ENCODE data around the gene SUSD1. TPM values are rescaled to one million over a fixed set of nuclear protein-coding genes. Genes with fewer than 3 reads are reported as not detected.

SUSD1 gene
- total and polyA plus RNA-seq, 2 experiments from 2014 or later = 4.2 to 8.4 TPM

GRCh38 chr9:111994831-111995458 is 180.2 kb downstream of the SUSD1 start:
- WGBS, 2 experiments (ENCODE audit: low coverage in 1 of 2, low lambda C conversion rate in 2 of 2, missing lambda C conversion rate in 2 of 2) = 93% methylated on average over 10 of the region's 10 CpGs
- no peaks in the 10 kb centered on the region for H3K9me3 ChIP-seq (ENCODE audit: low read depth)
- H3K9me2 ChIP-seq (ENCODE audit: insufficient read depth) = no peaks in the 10 kb centered on the region
- H3K79me2 ChIP-seq (ENCODE audit: insufficient read depth) = no peaks in the 10 kb centered on the region
- peaks cover 7% of the 10 kb centered on the region for H3F3A ChIP-seq (ENCODE audit: insufficient read depth)
- H4K20me1 ChIP-seq (ENCODE audit: insufficient read depth) = no peaks in the 10 kb centered on the region
- H3K9ac ChIP-seq = no peak overlapping the region
- TF ChIP-seq EZH2 (IDR thresholded peaks at IDR 0.05; ENCODE audit: insufficient read depth, poor library complexity, severe bottlenecking) (no peak), EZH2phosphoT487 (IDR thresholded peaks at IDR 0.05; ENCODE audit: insufficient read depth, low read depth) (no peak)
- no peak for DNase-seq
- H3K27me3 ChIP-seq (replicated peaks; ENCODE audit: insufficient read depth) = no peaks in the 10 kb centered on the region
- H3K36me3 ChIP-seq (ENCODE audit: low read depth) = no peaks in the 10 kb centered on the region
- in situ Hi-C loops (cut with MboI) = no loop called here
- H3K27ac ChIP-seq = no peak overlapping the region
- peak overlapping the region; percentile 23; the same call in 1 of the 2 replicates for H2AFZ ChIP-seq
- H3K4me2 ChIP-seq (ENCODE audit: unreplicated experiment) = no peak overlapping the region
- no peak overlapping the region for H3K4me3 ChIP-seq
- H3K4me1 ChIP-seq (ENCODE audit: insufficient read depth) = peaks cover 15% of the 10 kb centered on the region; the same call in 1 of the 2 replicates

DNA sequence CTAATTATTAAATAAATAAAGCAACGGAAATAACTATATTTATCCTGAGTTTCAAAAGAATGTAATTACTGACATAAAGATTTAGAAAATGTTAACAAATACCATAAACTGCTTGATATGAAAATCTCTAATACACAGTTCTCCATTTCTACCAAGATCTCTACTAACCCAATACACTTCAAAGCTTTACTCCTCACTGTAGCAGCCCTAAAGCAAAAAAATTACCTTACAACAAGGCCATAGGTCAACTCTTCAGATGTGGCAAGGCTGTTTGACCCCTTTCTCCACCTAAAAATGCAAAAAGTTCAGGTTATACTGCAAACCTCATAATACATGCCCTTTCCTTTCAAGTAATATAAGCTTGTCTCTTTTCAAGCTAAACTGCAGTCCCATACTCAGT is 181.8 kb downstream of the SUSD1 start:
- peaks cover 7% of the 10 kb centered on the region for H3F3A ChIP-seq (ENCODE audit: insufficient read depth)
- H3K79me2 ChIP-seq (ENCODE audit: insufficient read depth) = no peaks in the 10 kb centered on the region
- no peak overlapping the region for H3K9ac ChIP-seq
- in situ Hi-C loops (cut with MboI) = no loop called here
- H3K27me3 ChIP-seq (replicated peaks; ENCODE audit: insufficient read depth) = no peaks in the 10 kb centered on the region
- no peak overlapping the region for H3K27ac ChIP-seq
- H3K9me3 ChIP-seq (ENCODE audit: low read depth) = no peaks in the 10 kb centered on the region
- TF ChIP-seq EZH2phosphoT487 (IDR thresholded peaks at IDR 0.05; ENCODE audit: insufficient read depth, low read depth) = no peak
- TF ChIP-seq EZH2 (IDR thresholded peaks at IDR 0.05; ENCODE audit: insufficient read depth, poor library complexity, severe bottlenecking) = no peak
- H3K4me2 ChIP-seq (ENCODE audit: unreplicated experiment) = no peak overlapping the region
- no peak for DNase-seq
- H3K4me3 ChIP-seq = no peak overlapping the region
- peak overlapping the region; percentile 24; the same call in 1 of the 2 replicates for H2AFZ ChIP-seq
- H3K4me1 ChIP-seq (ENCODE audit: insufficient read depth) = peaks cover 15% of the 10 kb centered on the region; the same call in 1 of the 2 replicates
- H3K36me3 ChIP-seq (ENCODE audit: low read depth) = no peaks in the 10 kb centered on the region
- WGBS, 2 experiments (ENCODE audit: low coverage in 1 of 2, low lambda C conversion rate in 2 of 2, missing lambda C conversion rate in 2 of 2) = 15 to 16% methylated on average over 1 of the region's 1 CpG
- no peaks in the 10 kb centered on the region for H3K9me2 ChIP-seq (ENCODE audit: insufficient read depth)
- no peaks in the 10 kb centered on the region for H4K20me1 ChIP-seq (ENCODE audit: insufficient read depth)

DNA sequence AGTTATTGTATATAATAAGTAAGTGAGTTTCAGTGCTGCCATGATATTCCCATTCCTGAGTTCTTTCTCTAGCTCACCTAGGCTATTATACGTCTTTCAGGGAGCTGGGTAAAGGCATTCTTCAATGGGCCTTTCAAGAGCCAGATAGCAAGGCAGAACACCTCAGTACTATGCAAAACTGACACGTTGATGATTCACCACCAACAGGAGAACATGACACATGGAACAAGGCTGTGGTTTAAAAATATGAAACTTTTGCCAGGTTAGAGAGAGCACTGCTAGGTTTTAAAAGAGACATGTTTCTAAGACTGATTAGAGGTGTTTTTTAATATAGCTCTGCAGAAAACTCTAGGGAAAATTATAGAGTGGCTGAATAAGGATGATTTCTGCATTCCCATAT is 182.6 kb downstream of the SUSD1 start:
- H3K27me3 ChIP-seq (replicated peaks; ENCODE audit: insufficient read depth) = no peaks in the 10 kb centered on the region
- H3K79me2 ChIP-seq (ENCODE audit: insufficient read depth) = no peaks in the 10 kb centered on the region
- H4K20me1 ChIP-seq (ENCODE audit: insufficient read depth) = no peaks in the 10 kb centered on the region
- no peak overlapping the region for H3K27ac ChIP-seq
- H3F3A ChIP-seq (ENCODE audit: insufficient read depth) = peaks cover 7% of the 10 kb centered on the region
- H3K36me3 ChIP-seq (ENCODE audit: low read depth) = no peaks in the 10 kb centered on the region
- no peak overlapping the region for H3K9ac ChIP-seq
- no peak overlapping the region for H2AFZ ChIP-seq
- TF ChIP-seq EZH2phosphoT487 (IDR thresholded peaks at IDR 0.05; ENCODE audit: insufficient read depth, low read depth) (no peak), EZH2 (IDR thresholded peaks at IDR 0.05; ENCODE audit: insufficient read depth, poor library complexity, severe bottlenecking) (no peak)
- in situ Hi-C loops (cut with MboI) = no loop called here
- 39 to 57% methylated on average over 2 of the region's 2 CpGs for WGBS, 2 experiments (ENCODE audit: low coverage in 1 of 2, low lambda C conversion rate in 2 of 2, missing lambda C conversion rate in 2 of 2)
- no peaks in the 10 kb centered on the region for H3K9me2 ChIP-seq (ENCODE audit: insufficient read depth)
- H3K9me3 ChIP-seq (ENCODE audit: low read depth) = no peaks in the 10 kb centered on the region
- peak; percentile 79 for DNase-seq
- H3K4me2 ChIP-seq (ENCODE audit: unreplicated experiment) = peak overlapping the region; percentile 2
- H3K4me3 ChIP-seq = no peak overlapping the region
- H3K4me1 ChIP-seq (ENCODE audit: insufficient read depth) = peaks cover 15% of the 10 kb centered on the region; the same call in 1 of the 2 replicates

- in situ Hi-C loops (cut with MboI) = no loop called here
These were observed 183.9 kb downstream of the SUSD1 start for GRCh38 chr9:111991179-111991578.

More at GRCh38 chr9:111991179-111991578, 183.9 kb downstream of the SUSD1 start:
- TF ChIP-seq EZH2phosphoT487 (IDR thresholded peaks at IDR 0.05; ENCODE audit: insufficient read depth, low read depth) = no peak
- TF ChIP-seq EZH2 (IDR thresholded peaks at IDR 0.05; ENCODE audit: insufficient read depth, poor library complexity, severe bottlenecking) = no peak
- H3K27me3 ChIP-seq (replicated peaks; ENCODE audit: insufficient read depth) = no peaks in the 10 kb centered on the region
- no peaks in the 10 kb centered on the region for H4K20me1 ChIP-seq (ENCODE audit: insufficient read depth)
- no peaks in the 10 kb centered on the region for H3K9me3 ChIP-seq (ENCODE audit: low read depth)
- peaks cover 7% of the 10 kb centered on the region for H3F3A ChIP-seq (ENCODE audit: insufficient read depth)
- H3K4me3 ChIP-seq = no peak overlapping the region
- no peak overlapping the region for H3K27ac ChIP-seq
- no peak overlapping the region for H3K9ac ChIP-seq
- no peak for DNase-seq
- no peaks in the 10 kb centered on the region for H3K36me3 ChIP-seq (ENCODE audit: low read depth)
- H2AFZ ChIP-seq = no peak overlapping the region
- H3K4me1 ChIP-seq (ENCODE audit: insufficient read depth) = peaks cover 15% of the 10 kb centered on the region; the same call in 1 of the 2 replicates
- no peaks in the 10 kb centered on the region for H3K9me2 ChIP-seq (ENCODE audit: insufficient read depth)
- H3K79me2 ChIP-seq (ENCODE audit: insufficient read depth) = no peaks in the 10 kb centered on the region
- no peak overlapping the region for H3K4me2 ChIP-seq (ENCODE audit: unreplicated experiment)

Small RNAs within 50 kb of the gene (small RNA-seq; reads per million reads assigned to genes)
- gene RF00019 (ENCODE audit: low read depth, low replicate concordance) = not detected
- gene RNU6-710P (ENCODE audit: low read depth, low replicate concordance) = not detected
- gene RNU6-855P (ENCODE audit: low read depth, low replicate concordance) = not detected

Other genes starting within 250 kb of the SUSD1 start
- gene PTBP3, start 158.3 kb upstream of the SUSD1 start, total RNA-seq (2014; rRNA removed; shearing (Covaris generic)) = 26.5 and 62.6 TPM in 2 replicates
- gene PTBP3, start 158.3 kb upstream of the SUSD1 start, polyA plus RNA-seq (2016; fragmentation: Nextera tagmentation; extraction: Ambion mirVana) = 14.7 and 14.9 TPM in 2 replicates
- 30.6 and 39.2 TPM in 2 replicates for gene HSDL2, start 204.8 kb upstream of the SUSD1 start, total RNA-seq (2014; rRNA removed; shearing (Covaris generic))
- gene HSDL2, start 204.8 kb upstream of the SUSD1 start, polyA plus RNA-seq (2016; fragmentation: Nextera tagmentation; extraction: Ambion mirVana) = 35.8 and 36.8 TPM in 2 replicates